Sigmoid colon (tissue), 4 donors: Measurements from ENCODE around the gene ARR3.

ENCODE experiments used
- EP300 ChIP-seq, 4 donors: sonication (generic); formaldehyde crosslinking; IDR thresholded peaks; one replicate each; pipeline ENCODE4 v1.6.1; 2017; ENCODE audit warnings: antibody characterized with exemption in 4 of 4
- TF ChIP-seq, protein P1 (sequence below), 4 experiments: fragments of 450-650 bp in 3 of 4; fragments of 200-600 bp in 1 of 4; IDR thresholded peaks; one replicate each; pipeline ENCODE4 v1.5.1; 2016 to 2019; ENCODE audit warnings: antibody characterized with exemption in 4 of 4, mild to moderate bottlenecking in 3 of 4, moderate library complexity in 2 of 4

DNA sequence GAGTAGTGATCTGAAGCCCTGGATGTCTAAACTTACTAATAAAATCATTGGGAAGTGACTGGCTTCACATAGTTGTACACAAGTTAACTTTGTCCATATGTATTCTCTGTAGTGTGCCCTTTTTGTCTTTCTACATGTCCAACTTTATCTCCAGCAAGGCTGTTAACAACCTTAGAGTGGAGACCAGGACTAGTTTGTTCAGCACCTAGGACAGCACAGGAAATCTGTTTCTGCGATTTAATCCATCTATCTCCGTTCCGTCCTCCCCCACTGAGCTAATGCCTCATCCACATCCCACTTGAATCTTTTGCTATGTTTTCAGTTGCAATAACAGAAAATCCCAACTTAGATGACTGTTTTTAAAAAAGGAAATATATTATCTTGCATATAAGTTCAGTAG lies 3.4 kb upstream of the ARR3 start:
- no peak for TF ChIP-seq EP300 (IDR thresholded peaks at IDR 0.05)
- TF ChIP-seq, protein P1, sequence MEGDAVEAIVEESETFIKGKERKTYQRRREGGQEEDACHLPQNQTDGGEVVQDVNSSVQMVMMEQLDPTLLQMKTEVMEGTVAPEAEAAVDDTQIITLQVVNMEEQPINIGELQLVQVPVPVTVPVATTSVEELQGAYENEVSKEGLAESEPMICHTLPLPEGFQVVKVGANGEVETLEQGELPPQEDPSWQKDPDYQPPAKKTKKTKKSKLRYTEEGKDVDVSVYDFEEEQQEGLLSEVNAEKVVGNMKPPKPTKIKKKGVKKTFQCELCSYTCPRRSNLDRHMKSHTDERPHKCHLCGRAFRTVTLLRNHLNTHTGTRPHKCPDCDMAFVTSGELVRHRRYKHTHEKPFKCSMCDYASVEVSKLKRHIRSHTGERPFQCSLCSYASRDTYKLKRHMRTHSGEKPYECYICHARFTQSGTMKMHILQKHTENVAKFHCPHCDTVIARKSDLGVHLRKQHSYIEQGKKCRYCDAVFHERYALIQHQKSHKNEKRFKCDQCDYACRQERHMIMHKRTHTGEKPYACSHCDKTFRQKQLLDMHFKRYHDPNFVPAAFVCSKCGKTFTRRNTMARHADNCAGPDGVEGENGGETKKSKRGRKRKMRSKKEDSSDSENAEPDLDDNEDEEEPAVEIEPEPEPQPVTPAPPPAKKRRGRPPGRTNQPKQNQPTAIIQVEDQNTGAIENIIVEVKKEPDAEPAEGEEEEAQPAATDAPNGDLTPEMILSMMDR (IDR thresholded peaks at IDR 0.05), result no peak
